H9 (cell line): ENCODE results near the gene KSR1. TPM values are rescaled to one million over a fixed set of nuclear protein-coding genes. Genes with fewer than 3 reads are reported as not detected.

Source experiments
- DNase-seq: peaks from one replicate; pipeline ENCODE4 v3.0.0-alpha.2; 2017
- H2AFZ ChIP-seq: one replicate; pipeline ENCODE4 v1.6.1; 2013; ENCODE audit warnings: mild to moderate bottlenecking, low read length, control low read depth, moderate library complexity
- H2AK5ac ChIP-seq: 2 replicates; pipeline ENCODE4 v1.6.1; 2013; ENCODE audit warnings: low read length, control low read depth, mixed read lengths; ENCODE audit not compliant: insufficient read length
- H2BK120ac ChIP-seq: one replicate; pipeline ENCODE4 v1.6.1; 2013; ENCODE audit warnings: low read depth, mild to moderate bottlenecking, low read length, control low read depth, inconsistent platforms; ENCODE audit not compliant: poor library complexity, severe bottlenecking
- H2BK12ac ChIP-seq: 2 replicates; pipeline ENCODE4 v1.6.1; 2013; ENCODE audit warnings: low read length, control low read depth, mixed read lengths, low read depth; ENCODE audit not compliant: insufficient read length
- H2BK15ac ChIP-seq: 2 replicates; pipeline ENCODE4 v1.6.1; 2013; ENCODE audit warnings: low read depth, low read length, control low read depth
- H2BK20ac ChIP-seq: one replicate; pipeline ENCODE4 v1.6.1; 2013; ENCODE audit warnings: low read depth, mild to moderate bottlenecking, low read length, control low read depth, inconsistent platforms; ENCODE audit not compliant: poor library complexity, severe bottlenecking
- H2BK5ac ChIP-seq: 2 replicates; pipeline ENCODE4 v1.6.1; 2013; ENCODE audit warnings: low read length, control low read depth, mixed read lengths; ENCODE audit not compliant: insufficient read length
- H3K14ac ChIP-seq: 2 replicates; pipeline ENCODE4 v1.6.1; 2013; ENCODE audit warnings: low read length, control low read depth; ENCODE audit not compliant: insufficient read depth
- H3K18ac ChIP-seq: 2 replicates; pipeline ENCODE4 v1.6.1; 2013; ENCODE audit warnings: low read depth, mild to moderate bottlenecking, mixed read lengths, low read length, control low read depth; ENCODE audit not compliant: insufficient read length
- H3K23ac ChIP-seq: 2 replicates; pipeline ENCODE4 v1.6.1; 2013; ENCODE audit warnings: low read length, control low read depth, mixed read lengths, low read depth; ENCODE audit not compliant: insufficient read length
- H3K23me2 ChIP-seq: 2 replicates; pipeline ENCODE4 v1.6.1; 2013; ENCODE audit warnings: low read depth, mild to moderate bottlenecking, mixed read lengths, low read length, control low read depth; ENCODE audit not compliant: insufficient read length, poor library complexity, severe bottlenecking
- H3K27ac ChIP-seq: 2 replicates; pipeline ENCODE4 v1.5.1; 2013; ENCODE audit warnings: low read length, control low read depth, mixed read lengths, low read depth; ENCODE audit not compliant: insufficient read length
- H3K27me3 ChIP-seq: 2 replicates; pipeline ENCODE4 v1.6.1; 2013; ENCODE audit warnings: low read length, control low read depth, inconsistent platforms; ENCODE audit not compliant: insufficient read depth
- H3K4ac ChIP-seq: 2 replicates; pipeline ENCODE4 v1.6.1; 2013; ENCODE audit warnings: low read depth, mild to moderate bottlenecking, control low read depth, inconsistent platforms, low read length, moderate library complexity
- H3K4me1 ChIP-seq: 2 replicates; pipeline ENCODE4 v1.6.1; 2013; ENCODE audit warnings: low read length, control low read depth, inconsistent platforms; ENCODE audit not compliant: insufficient read depth
- H3K4me2 ChIP-seq: 2 replicates; pipeline ENCODE4 v1.6.1; 2013; ENCODE audit warnings: low read length, control low read depth, mixed read lengths; ENCODE audit not compliant: insufficient read length, insufficient read depth
- H3K56ac ChIP-seq: 2 replicates; pipeline ENCODE4 v1.6.1; 2013; ENCODE audit warnings: low read depth, mild to moderate bottlenecking, mixed read lengths, low read length, control low read depth; ENCODE audit not compliant: insufficient read length
- H3K79me1 ChIP-seq: 2 replicates; pipeline ENCODE4 v1.6.1; 2013; ENCODE audit warnings: low read depth, mild to moderate bottlenecking, moderate library complexity, low read length, control low read depth, inconsistent platforms; ENCODE audit not compliant: insufficient read depth, poor library complexity, severe bottlenecking
- H3K79me2 ChIP-seq: 2 replicates; pipeline ENCODE4 v1.6.1; 2013; ENCODE audit warnings: low read length, control low read depth, inconsistent platforms; ENCODE audit not compliant: insufficient read depth
- H3K9ac ChIP-seq: 2 replicates; pipeline ENCODE4 v1.6.1; 2013; ENCODE audit warnings: low read length, control low read depth, mixed read lengths; ENCODE audit not compliant: insufficient read length; ENCODE audit errors: extremely low read depth
- H3K9me3 ChIP-seq: one replicate; pipeline ENCODE4 v1.6.1; 2013; ENCODE audit warnings: low read depth, low read length, inconsistent platforms; ENCODE audit not compliant: control insufficient read depth
- H3T11ph ChIP-seq: one replicate; pipeline ENCODE4 v1.6.1; 2013; ENCODE audit warnings: mild to moderate bottlenecking, low read length, control low read depth, inconsistent platforms
- H4K20me1 ChIP-seq: one replicate; pipeline ENCODE4 v1.6.1; 2013; ENCODE audit not compliant: control insufficient read depth, insufficient read length, insufficient read depth
- H4K5ac ChIP-seq: 2 replicates; pipeline ENCODE4 v1.6.1; 2013; ENCODE audit warnings: low read depth, mild to moderate bottlenecking, mixed read lengths, low read length, control low read depth; ENCODE audit not compliant: insufficient read length
- H4K8ac ChIP-seq: replicated peaks from 2 replicates; pipeline ENCODE4 v1.6.1; 2013; ENCODE audit warnings: low read length, control low read depth, mixed read lengths, low read depth; ENCODE audit not compliant: insufficient read length
- H4K91ac ChIP-seq: 2 replicates; pipeline ENCODE4 v1.6.1; 2013; ENCODE audit warnings: low read depth, mild to moderate bottlenecking, moderate library complexity, mixed read lengths, low read length, control low read depth; ENCODE audit not compliant: insufficient read length
- H3K27ac Mint-ChIP-seq, 3 experiments: 2 replicates in 2 of 3; 3 replicates in 1 of 3; pipeline ENCODE4 v1.8.0; 2020 to 2021; ENCODE audit warnings: mixed read lengths in 3 of 3, mild to moderate bottlenecking in 1 of 3, moderate library complexity in 1 of 3
- H3K27me3 Mint-ChIP-seq: 2 replicates; pipeline ENCODE4 v1.8.0; 2021; ENCODE audit warnings: low read depth, mild to moderate bottlenecking, moderate library complexity, mixed read lengths
- H3K36me3 Mint-ChIP-seq, 3 experiments: 2 replicates in 2 of 3; 3 replicates in 1 of 3; pipeline ENCODE4 v1.8.0; 2020 to 2021; ENCODE audit warnings: low read depth in 3 of 3, mixed read lengths in 3 of 3; ENCODE audit not compliant: insufficient read depth in 1 of 3
- H3K4me1 Mint-ChIP-seq, 2 experiments: 2 replicates each; pipeline ENCODE4 v1.8.0; 2020; ENCODE audit warnings: mixed read lengths in 2 of 2
- H3K4me3 Mint-ChIP-seq, 2 experiments: 2 replicates in 1 of 2; 3 replicates in 1 of 2; pipeline ENCODE4 v1.8.0; 2020 to 2021; ENCODE audit warnings: mild to moderate bottlenecking in 2 of 2, mixed read lengths in 2 of 2, moderate library complexity in 1 of 2
- H3K9me3 Mint-ChIP-seq, 2 experiments: 2 replicates in 1 of 2; 3 replicates in 1 of 2; pipeline ENCODE4 v1.8.0; 2020; ENCODE audit warnings: mild to moderate bottlenecking in 2 of 2, mixed read lengths in 2 of 2, moderate library complexity in 1 of 2
- CTCF ChIP-seq: fragments of 200-600 bp; sonication (generic); conservative IDR thresholded peaks from 3 replicates; pipeline ENCODE4 v1.8.0; 2021; ENCODE audit warnings: antibody characterized with exemption, mild to moderate bottlenecking
- WGBS: extraction: QIAGEN DNeasy Blood & Tissue Kit; methylation state at CpG from one replicate; pipeline ENCODE4 v1.1.7; 2013; ENCODE audit warnings: missing lambda C conversion rate, low lambda C conversion rate, mixed read lengths; ENCODE audit not compliant: insufficient read length; ENCODE audit errors: extremely low coverage; 5-methylcytosine and 5-hydroxymethylcytosine counted together
- total RNA-seq: library from RNA; stranded (reverse); gene quantifications from 2 replicates; pipeline ENCODE4 v1.2.1, GENCODE V29; 2021

Gene KSR1
- total RNA-seq, 1 experiment from 2014 or later, result 44.9 TPM

GRCh38 chr17:27564463-27564862, 108.2 kb downstream of the KSR1 start:
- H3K23me2 ChIP-seq, result no peaks in the 10 kb centered on the region
- H2AFZ ChIP-seq, result no peak overlapping the region
- H4K20me1 ChIP-seq, result no peaks in the 10 kb centered on the region
- H2BK5ac ChIP-seq, result no peak overlapping the region
- no peak overlapping the region for H3K14ac ChIP-seq
- H4K8ac ChIP-seq, result no peak overlapping the region
- H2BK12ac ChIP-seq, result no peak overlapping the region
- DNase-seq, result no peak
- Mint-ChIP-seq H3K4me3 (no peak overlapping the region), H3K27me3 (no peaks in the 10 kb centered on the region), H3K27ac (no peak overlapping the region), H3K36me3 (peaks cover 0 to 9% (median 4%) of the 10 kb centered on the region in 3 experiments; a peak in 3 of 7 replicates), H3K9me3 (no peaks in the 10 kb centered on the region), H3K4me1 (peaks cover 14 to 22% of the 10 kb centered on the region in 2 experiments)
- H3K4ac ChIP-seq, result no peak overlapping the region
- no peak overlapping the region for H2AK5ac ChIP-seq
- peaks cover 4% of the 10 kb centered on the region; the same call in 1 of the 2 replicates for H3K4me1 ChIP-seq
- H3K9me3 ChIP-seq, result no peaks in the 10 kb centered on the region
- no peak overlapping the region for H4K5ac ChIP-seq
- no CpG with 5 or more reads among the region's 2 CpGs for WGBS
- no peak overlapping the region for H2BK120ac ChIP-seq
- TF ChIP-seq CTCF, result no peak
- H3K18ac ChIP-seq, result no peak overlapping the region
- no peak overlapping the region for H2BK15ac ChIP-seq
- no peak overlapping the region for H3K27ac ChIP-seq
- H3K4me2 ChIP-seq, result no peak overlapping the region
- no peak overlapping the region for H3T11ph ChIP-seq
- H3K79me1 ChIP-seq, result no peaks in the 10 kb centered on the region
- no peak overlapping the region for H2BK20ac ChIP-seq
- H3K79me2 ChIP-seq, result no peaks in the 10 kb centered on the region
- no peaks in the 10 kb centered on the region for H3K27me3 ChIP-seq
- no peak overlapping the region for H3K23ac ChIP-seq
- no peak overlapping the region for H3K56ac ChIP-seq
- H4K91ac ChIP-seq, result no peak overlapping the region
- no peak overlapping the region for H3K9ac ChIP-seq
